GM18951 (cell line): ENCODE data around the gene APRT.
"Not testable (repeated sequence)": the region's sequence is repeated elsewhere in the genome, so short reads cannot be mapped to it uniquely, and the experiment has no call there.

Experiments
- POLR2A ChIP-seq: IDR thresholded peaks from 4 replicates; pipeline ENCODE4 v1.6.1; 2011; ENCODE audit warnings: mild to moderate bottlenecking; ENCODE audit not compliant: insufficient read length, insufficient read depth; ENCODE audit errors: extremely low read depth
- in situ Hi-C: fragments of 300-500 bp; cut with MboI; formaldehyde crosslinking; loops from one replicate; pipeline ENCODE4 v1.12.0; 2022; ENCODE audit warnings: low sequenced_read_pairs, mixed read lengths, inconsistent platforms; ENCODE audit not compliant: unreplicated experiment

APRT gene

DNA sequence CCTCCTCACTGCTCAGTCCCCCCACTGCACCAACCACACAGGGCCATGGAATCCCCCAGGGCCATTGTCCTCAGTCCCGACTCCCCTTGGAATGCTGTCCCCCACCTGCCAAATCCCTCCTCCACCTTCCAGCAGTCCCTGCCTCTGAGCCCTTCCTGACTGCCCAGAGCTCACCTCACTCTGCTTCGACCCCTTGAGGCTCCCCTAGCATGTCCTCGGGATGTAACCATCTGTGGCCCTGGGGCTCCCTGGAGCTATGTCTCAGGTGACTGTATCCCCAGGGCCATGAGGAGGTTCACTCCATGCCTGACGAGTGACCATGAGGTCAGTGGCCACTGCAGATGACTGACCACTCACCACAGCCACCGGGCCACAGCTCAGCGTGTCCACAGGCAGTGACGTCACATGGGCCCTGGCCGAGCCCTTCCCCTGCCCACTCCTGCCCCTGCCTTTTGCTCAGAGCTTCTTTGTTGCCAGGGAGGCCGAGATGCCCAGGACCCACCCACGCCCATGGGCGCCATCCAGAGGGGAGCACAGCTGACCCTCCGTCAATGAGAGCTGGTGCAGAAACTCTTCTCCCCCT is 19.0 kb downstream of the APRT start:
- in situ Hi-C loops, result no loop called here
- no peak for TF ChIP-seq POLR2A

DNA sequence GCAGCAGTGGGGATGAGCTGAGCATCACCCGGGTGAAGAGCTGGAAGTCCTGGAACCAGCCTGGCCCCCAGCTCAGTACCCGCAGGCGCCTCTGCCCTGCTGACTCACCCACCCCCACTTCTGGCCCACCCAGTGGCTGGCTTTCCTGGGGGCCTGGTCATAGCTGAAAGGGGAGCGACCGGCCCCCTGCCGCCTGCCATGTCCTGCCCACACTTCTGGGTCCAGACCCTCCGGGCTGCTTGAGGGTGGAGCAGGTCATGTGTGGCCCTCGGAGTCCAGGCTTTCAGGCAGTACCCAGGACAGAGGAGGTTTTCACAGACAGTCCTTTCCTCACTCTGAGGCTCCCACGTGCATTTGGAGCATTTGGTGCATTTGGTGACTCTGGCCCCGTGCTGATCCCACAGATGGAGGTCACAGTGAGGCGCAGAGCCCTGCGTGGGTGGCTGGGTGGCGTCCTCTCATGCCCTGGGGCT is 19.6 kb downstream of the APRT start:
- no peak for TF ChIP-seq POLR2A
- in situ Hi-C loops, result no loop called here

DNA sequence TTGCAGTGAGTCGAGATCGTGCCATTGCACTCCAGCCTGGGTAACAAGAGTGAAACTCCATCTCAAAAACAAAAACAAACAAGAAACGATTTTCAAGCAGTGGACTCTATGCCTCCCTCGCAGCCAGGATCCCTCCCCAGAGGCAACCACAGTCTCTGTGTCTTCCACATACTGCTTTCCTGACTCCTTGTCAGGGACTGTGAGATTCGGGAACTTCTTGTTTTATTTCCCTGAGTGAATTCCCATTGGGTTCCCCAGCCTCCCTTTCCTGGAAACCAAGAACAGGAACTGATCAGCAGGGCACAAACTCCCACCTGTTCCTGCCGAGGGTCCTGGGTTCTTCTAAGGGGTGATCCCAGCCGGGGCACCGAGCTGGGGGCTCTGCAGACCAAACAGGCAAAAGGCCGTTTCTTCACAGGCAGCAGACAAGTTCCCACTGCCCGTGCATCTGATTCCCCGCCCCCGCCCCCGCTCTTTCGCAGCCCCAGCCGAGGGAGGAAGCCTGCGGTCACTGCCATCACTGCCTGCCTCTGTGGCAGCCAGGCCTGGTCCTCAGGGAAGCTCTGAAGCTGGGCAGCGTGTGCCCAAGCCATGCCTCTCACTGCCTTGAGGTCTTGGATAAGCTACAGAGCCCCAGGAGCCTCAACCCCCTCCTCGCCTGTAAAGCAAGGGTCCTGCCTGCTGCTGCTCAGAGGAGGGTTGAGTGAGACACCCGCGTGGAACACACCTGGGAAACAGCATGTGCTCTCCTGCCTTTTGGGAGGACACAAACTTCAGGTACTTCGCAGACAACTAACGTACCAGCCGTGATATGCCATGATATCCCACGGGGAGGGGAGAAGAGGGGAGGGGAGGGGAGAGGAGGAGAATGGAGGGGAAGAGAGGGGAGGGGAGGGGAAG is 21.2 kb downstream of the APRT start:
- peak; percentile 39 for TF ChIP-seq POLR2A
- in situ Hi-C loops, result no loop called here

DNA sequence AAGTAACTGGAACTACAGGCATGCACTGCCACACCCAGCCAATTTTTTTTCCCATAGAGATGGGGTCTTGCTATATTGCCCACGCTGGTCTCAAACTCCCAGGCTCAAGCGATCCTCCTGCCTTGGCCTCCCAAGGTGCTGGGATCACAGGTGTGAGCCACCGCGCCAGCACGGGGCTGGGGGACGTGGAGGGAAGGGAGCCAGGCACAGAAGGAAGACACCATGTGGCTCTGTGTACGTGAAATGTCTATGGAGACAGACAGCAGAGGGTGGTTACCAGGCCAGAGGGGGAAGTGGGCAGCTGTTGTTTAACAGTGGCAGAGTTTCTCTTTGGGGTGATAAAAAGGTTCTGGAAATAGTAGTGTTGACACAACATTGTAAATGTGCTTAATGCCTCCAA is 22.1 kb downstream of the APRT start:
- in situ Hi-C loops, result no loop called here
- no peak for TF ChIP-seq POLR2A

DNA sequence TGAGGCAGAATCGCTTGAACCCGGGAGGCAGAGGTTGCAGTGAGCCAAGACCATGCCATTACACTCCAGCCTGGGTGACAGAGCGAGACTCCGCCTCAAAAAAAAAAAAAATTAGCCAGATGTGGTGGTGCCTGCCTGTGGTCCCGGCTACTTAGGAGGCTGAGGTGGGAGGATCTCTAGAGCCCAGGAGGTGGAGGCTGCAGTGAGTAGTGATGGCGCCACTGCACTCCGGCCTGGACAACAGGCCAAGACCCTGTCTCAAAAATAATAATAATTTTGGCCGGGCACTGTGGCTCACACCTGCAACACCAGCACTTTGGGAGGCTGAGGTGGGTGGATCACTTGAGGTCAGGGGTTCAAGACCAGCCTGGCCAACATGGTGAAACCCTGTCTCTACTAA is 23.0 kb downstream of the APRT start:
- in situ Hi-C loops, result not testable (repeated sequence)

DNA sequence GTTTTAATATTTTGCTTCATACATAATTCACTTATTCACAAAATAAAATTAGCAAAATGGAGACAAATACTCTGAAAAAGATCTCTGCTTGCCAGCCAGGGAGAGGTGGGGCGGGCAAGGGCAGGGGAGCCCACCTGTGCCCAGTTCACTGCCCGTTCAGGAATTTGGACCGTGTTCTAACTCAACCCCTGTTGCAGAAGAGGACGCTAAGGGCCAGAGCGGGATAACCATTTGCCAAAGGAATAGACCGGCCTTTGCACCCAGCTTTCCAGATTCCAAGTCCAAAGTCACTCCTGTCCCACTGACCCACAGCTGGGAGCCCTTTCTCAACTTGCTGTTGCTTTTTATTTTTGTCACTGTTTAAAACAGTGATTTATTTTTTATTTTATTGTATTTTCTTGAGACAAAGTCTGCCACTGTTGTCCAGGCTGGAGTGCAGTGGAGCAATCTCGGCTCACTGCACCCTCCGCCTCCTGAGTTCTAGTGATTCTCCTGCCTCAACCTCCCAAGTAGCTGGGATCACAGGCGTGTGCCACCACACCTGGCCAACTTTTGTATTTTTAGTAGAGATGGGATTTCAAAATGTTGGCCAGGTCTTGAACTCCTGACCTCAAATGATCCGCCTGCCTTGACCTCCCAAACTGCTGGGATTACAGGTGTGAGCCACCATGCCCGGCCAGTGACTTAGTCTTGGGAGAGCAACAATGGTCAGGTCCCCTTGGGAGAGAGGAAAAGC is 24.0 kb downstream of the APRT start:
- in situ Hi-C loops, result no loop called here
- TF ChIP-seq POLR2A, result no peak

DNA sequence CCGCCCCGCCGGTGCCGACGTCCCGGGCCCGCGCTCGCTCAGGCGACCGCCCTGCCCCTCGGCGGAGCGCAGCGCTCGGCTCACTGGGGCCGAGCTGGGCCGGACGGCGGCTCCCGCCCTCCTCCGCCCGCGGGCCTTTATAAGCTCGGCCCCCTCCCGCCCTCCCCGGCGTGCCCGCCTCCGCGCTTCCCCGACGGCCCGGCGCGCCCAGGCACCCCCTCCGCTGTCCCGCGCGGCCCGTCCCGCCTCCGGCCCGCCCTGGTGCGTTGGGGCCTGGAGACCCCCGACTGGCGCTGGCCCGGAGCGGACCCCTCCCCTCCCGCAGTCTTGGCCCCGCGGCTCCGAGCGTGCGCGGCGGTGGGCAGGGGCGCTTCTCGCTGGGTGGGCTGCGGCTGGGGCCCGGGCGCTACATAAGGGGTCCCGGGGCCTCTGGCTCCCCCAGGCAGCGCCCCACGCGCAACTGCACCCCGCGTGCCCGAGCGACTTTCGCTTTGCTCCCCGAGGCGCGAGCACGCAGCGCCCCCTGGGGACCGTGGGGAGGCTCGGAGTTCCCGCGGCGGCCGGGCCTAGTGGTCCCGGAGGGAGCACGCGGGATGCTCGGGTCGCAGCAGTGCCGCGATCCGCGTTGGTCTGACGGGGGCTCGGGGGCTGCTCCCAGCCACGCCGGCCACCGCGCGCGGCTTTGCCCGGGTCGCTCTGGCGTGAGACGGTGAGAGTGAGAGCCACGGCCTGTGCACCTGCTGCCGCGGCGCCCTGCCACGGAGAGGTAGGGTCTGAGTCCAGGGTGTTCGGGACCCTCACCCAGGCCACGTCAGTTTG is 26.4 kb downstream of the APRT start, which contains the start of gene PIEZO1:
PIEZO1 (minus strand) TSS at position 115 of the 819 bp plus-strand sequence. CDS start 256 bp downstream, outside the sequence.
- TF ChIP-seq POLR2A, result peak; percentile 94
- in situ Hi-C loops, result no loop called here

DNA sequence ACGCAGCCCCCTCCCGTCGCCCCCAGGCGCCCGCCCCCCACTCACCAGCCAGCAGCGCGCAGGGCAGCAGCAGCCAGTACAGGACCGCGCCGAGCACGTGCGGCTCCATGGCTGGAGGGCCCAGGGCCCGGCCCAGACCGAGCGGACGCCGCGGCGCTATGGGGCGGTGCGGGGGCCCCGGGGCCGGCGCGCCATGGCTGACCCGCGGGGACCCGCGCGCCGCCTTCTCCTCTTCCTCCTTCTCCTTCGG is 26.9 kb downstream of the APRT start:
- in situ Hi-C loops, result no loop called here
- no peak for TF ChIP-seq POLR2A

DNA sequence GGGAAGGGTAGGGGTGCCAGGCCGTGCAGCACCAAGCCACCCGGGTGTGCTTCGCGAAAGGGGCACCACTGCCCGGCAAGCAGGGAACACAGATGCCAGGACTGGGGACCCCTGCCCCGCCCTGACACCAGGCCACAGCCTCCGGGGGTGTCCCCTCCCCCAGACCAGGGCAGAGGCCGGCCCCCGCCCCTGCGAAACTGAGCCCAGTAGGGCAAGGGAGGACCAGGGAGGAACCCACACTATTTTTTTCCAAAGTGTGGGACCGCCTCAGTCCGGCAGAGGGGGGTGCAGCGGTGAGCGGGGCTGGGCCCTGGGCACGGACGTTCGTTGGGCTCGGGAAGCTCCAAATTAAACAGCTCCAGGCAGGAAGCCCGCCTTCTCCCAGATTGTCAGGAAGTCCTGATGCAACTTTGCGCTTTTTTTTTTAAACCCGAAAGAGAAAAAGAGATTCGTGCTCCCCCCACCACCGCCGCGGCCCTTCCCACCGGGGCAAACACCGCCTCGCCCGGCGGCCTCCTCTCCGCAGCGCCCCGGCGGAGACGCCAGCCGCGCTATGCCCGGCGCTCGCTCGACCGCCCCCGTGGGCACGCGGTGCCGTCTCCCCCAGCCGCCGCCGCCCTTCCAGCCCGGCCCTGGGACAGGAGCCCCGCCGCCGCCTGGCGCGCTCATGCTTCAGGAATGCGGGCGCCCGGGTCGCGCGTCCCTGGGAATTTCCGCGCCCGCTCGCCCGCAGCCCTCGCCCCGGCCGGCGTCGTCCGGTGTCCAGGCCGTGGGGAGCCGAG is 27.5 kb downstream of the APRT start:
- in situ Hi-C loops, result no loop called here

DNA sequence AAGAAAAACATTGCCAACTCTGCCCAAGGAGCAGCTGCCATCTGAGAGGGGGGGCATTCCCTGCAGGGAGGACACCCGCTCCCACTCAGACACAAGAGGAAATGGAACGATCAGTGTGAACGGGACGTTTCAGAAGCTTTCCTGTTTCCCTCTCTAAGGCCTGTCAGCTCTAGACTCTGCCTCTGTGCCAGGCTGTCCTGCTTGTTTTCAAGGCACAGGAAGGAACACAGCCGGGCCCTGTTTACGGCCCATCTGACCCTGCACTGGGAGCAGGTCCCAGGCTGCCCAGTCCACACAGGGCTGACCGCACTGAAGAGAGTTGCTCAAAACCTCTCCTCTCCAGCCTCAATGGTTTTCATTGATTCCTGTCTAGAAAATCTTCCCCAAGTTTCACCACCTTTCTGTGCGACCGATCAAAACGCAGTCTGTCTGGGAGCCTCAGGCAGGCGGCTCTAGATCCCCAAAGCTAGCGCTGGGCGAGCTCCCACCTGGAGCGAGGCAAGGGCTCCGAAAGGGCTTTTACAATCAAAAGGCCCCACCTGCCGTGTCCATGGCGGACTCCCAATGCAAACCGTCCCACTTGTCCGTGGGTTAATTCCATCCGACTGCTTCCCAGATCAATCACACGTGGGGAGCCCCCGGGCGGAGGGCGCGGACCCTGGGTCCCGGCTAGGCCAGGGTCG is 28.2 kb downstream of the APRT start:
- TF ChIP-seq POLR2A, result no peak
- in situ Hi-C loops, result no loop called here

More for the DNA sequence above, 27.5 kb downstream of the APRT start:
- peak; percentile 36 for TF ChIP-seq POLR2A

DNA sequence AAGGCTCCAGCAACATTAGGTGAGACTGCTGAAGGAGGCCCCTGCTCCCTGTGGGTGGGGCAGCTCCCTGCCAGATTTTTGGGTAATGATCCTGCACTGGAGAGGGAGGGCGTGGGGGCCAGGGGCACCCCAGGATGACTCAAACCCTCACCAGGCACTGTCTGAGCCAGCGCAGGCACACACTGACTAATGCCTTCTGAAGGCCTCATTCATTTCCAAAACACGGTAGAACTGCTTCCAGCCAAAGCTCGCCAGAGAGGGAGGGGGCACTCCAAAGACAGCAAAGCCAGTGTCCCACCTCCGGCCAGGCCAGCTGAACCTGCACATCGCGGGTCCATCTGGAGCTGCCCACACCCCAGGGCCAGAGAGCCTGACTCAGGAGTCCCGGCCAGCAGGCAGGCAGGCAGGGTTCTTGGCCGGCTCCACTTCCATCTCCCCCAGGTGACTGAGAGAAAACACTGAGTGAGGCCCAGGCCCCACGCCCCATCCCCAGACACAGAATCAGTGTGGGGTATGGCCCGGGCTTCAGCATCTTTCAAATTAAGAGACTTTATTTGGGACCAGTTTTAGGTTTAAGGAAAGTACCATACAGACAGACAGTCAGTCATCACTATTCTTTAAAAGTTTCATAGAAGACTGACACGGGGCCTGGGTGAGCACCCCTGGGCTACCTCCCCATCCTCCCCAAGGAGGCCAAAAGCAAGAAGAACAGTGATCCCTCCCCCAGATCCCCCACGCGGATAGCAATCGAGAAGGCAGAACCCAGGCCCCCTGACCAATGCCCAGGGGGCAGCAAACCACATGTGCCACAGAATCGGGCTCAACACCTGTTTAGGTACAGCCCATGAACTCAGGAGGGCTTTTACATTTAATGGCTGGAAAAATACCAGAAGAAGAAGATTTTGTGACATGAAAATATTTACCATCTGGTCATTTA is 29.0 kb downstream of the APRT start:
- in situ Hi-C loops, result no loop called here
- TF ChIP-seq POLR2A, result no peak
